GM12865 (cell line): ENCODE data around the gene PABPC3.

Source experiments
- DNase-seq: peaks from one replicate; pipeline ENCODE4 v3.0.0; 2010; ENCODE audit warnings: low read depth
- H3K4me3 ChIP-seq: 2 replicates; pipeline ENCODE4 v1.5.1; 2011; ENCODE audit warnings: mild to moderate bottlenecking, low read depth, low read length, control low read depth
- CTCF ChIP-seq: IDR thresholded peaks from 2 replicates; pipeline ENCODE4 v1.5.1; 2011; ENCODE audit warnings: low read length, control low read depth, low read depth, inconsistent platforms; ENCODE audit not compliant: insufficient read depth; ENCODE audit errors: missing control alignments

PABPC3 gene

GRCh38 chr13:25141042-25141441 lies 45.1 kb downstream of the PABPC3 start:
- no peak for TF ChIP-seq CTCF
- no peak for DNase-seq
- H3K4me3 ChIP-seq = no peak overlapping the region

- no peak overlapping the region for H3K4me3 ChIP-seq
- TF ChIP-seq CTCF = no peak
- no peak for DNase-seq
These were observed 47.8 kb downstream of the PABPC3 start for GRCh38 chr13:25143706-25144105.

GRCh38 chr13:25147638-25148401 lies 51.9 kb downstream of the PABPC3 start:
- H3K4me3 ChIP-seq = no peak overlapping the region
- no peak for TF ChIP-seq CTCF
- DNase-seq = peak; percentile 70

- no peak for DNase-seq
- H3K4me3 ChIP-seq = no peak overlapping the region
- no peak for TF ChIP-seq CTCF
These were observed 52.5 kb downstream of the PABPC3 start for GRCh38 chr13:25148402-25148771.
